Spleen (tissue), 11 donors: ENCODE results near the gene OTUD1. TPM values are rescaled to one million over a fixed set of nuclear protein-coding genes. Genes with fewer than 3 reads are reported as not detected.

ENCODE experiments used
- DNase-seq: peaks from one replicate; pipeline ENCODE4 v3.0.0-alpha.2; 2020
- H3K27ac ChIP-seq, 8 donors: fragments of 200-600 bp; sonication (generic) in 7 of 8; 1 replicate in 4 of 8; 2 replicates in 4 of 8; pipeline versions ENCODE4 v1.5.0 to v1.8.0; 2016 to 2021; ENCODE audit warnings: inconsistent platforms in 4 of 8, mild to moderate bottlenecking in 4 of 8, moderate library complexity in 1 of 8
- H3K27me3 ChIP-seq, 7 donors: fragments of 200-600 bp; sonication (generic) in 6 of 7; replicated peaks in 1 of 7; 1 replicate in 4 of 7; 2 replicates in 3 of 7; pipeline versions ENCODE4 v1.5.0 to v1.8.0; 2016 to 2021; ENCODE audit warnings: inconsistent platforms in 3 of 7, mild to moderate bottlenecking in 1 of 7
- H3K36me3 ChIP-seq, 6 donors: fragments of 200-600 bp; sonication (generic) in 5 of 6; 1 replicate in 4 of 6; 2 replicates in 2 of 6; pipeline versions ENCODE4 v1.5.0 to v1.8.0; 2016 to 2021; ENCODE audit warnings: inconsistent platforms in 2 of 6
- H3K4me1 ChIP-seq, 6 donors: fragments of 200-600 bp; sonication (generic) in 5 of 6; 1 replicate in 3 of 6; 2 replicates in 3 of 6; pipeline versions ENCODE4 v1.5.0 to v1.8.0; 2016 to 2021; ENCODE audit warnings: inconsistent platforms in 3 of 6
- H3K4me3 ChIP-seq, 8 donors: fragments of 200-600 bp; sonication (generic) in 7 of 8; 1 replicate in 4 of 8; 2 replicates in 4 of 8; pipeline versions ENCODE4 v1.5.0 to v1.8.0; 2016 to 2021; ENCODE audit warnings: inconsistent platforms in 4 of 8, mild to moderate bottlenecking in 4 of 8, moderate library complexity in 2 of 8
- H3K9me3 ChIP-seq, 8 donors: fragments of 200-600 bp; sonication (generic) in 7 of 8; 1 replicate in 4 of 8; 2 replicates in 4 of 8; pipeline versions ENCODE4 v1.5.0 to v1.8.0; 2016 to 2021; ENCODE audit warnings: inconsistent platforms in 4 of 8
- CTCF ChIP-seq, 11 experiments: fragments of 200-600 bp in 7 of 11; fragments of 450-650 bp in 4 of 11; sonication (generic) in 4 of 11; IDR thresholded peaks in 8 of 11; conservative IDR thresholded peaks in 3 of 11; 1 replicate in 7 of 11; 2 replicates in 4 of 11; pipeline versions ENCODE4 v1.4.0 to v1.8.0; 2016 to 2021; ENCODE audit warnings: antibody characterized with exemption in 11 of 11, inconsistent platforms in 4 of 11, mild to moderate bottlenecking in 1 of 11
- POLR2A ChIP-seq, 3 donors: fragments of 450-650 bp; IDR thresholded peaks; one replicate each; pipeline ENCODE4 v1.5.1; 2017; ENCODE audit warnings: antibody characterized with exemption in 3 of 3, mild to moderate bottlenecking in 1 of 3
- POLR2AphosphoS5 ChIP-seq, 3 donors: sonication (generic); formaldehyde crosslinking; IDR thresholded peaks; one replicate each; pipeline ENCODE4 v1.5.1; 2017; ENCODE audit warnings: antibody characterized with exemption in 3 of 3
- WGBS, 5 donors: extraction: QIAGEN DNeasy Blood & Tissue Kit in 3 of 5; methylation state at CpG; one replicate each; pipeline versions ENCODE4 v1.1.5 to v1.1.7; 2013 to 2018; 5-methylcytosine and 5-hydroxymethylcytosine counted together
- intact Hi-C: fragments of 100-400 bp; cut with DNase I; formaldehyde crosslinking; loops from one replicate; pipeline ENCODE4 v1.15.0; 2023; ENCODE audit warnings: low total_unique reads
- polyA plus RNA-seq, 3 donors: library from polyadenylated mRNA; stranded (reverse); fragments of 200-250 nt; gene quantifications; one replicate each; pipeline ENCODE4 v1.2.1, GENCODE V29; 2013
- total RNA-seq, 7 donors: library from RNA; depleted of rRNA in 3 of 7; stranded (reverse); fragments of >200 nt in 3 of 7; fragmentation: NEBNext Ultra II Directional in 4 of 7; extraction: Animal tissue kit (Norgen Biotek cat#: 25700) in 4 of 7; gene quantifications; one replicate each; pipeline versions ENCODE4 v1.1.0 to v1.2.1, GENCODE V29; 2016 to 2021
- donor health status: healthy with polysubstance abuse.
- donor health status: DM: no; HTN: no; CAD: no; lungs with moderate emphysema.
- donor health status: DM: no; HTN: no; CAD: no.
- donor health status: Bipolar disorder and iron deficiency.
- donor health status: healthy.
- donor health status: DM: no; HTN: no; CAD: no.
- donor health status: DM: yes; HTN: yes; CAD: no.

OTUD1 gene
- total and polyA plus RNA-seq, 10 donors, result 11.7 to 34.4 (median 27.2) TPM

GRCh38 chr10:23403278-23403677, 35.6 kb upstream of the OTUD1 start:
- H3K4me1 ChIP-seq, result peaks cover 0 to 5% (median 0%) of the 10 kb centered on the region in 6 donors
- TF ChIP-seq POLR2A (IDR thresholded peaks at IDR 0.05) (no peak), CTCF (IDR thresholded peaks at IDR 0.05 in 8 of 11, conservative IDR thresholded peaks at IDR 0.05 in 3 of 11) (no peak), POLR2AphosphoS5 (IDR thresholded peaks at IDR 0.05) (no peak)
- H3K27ac ChIP-seq, result no peak overlapping the region
- no peaks in the 10 kb centered on the region for H3K9me3 ChIP-seq
- WGBS, 5 donors, result 78 to 95% (median 90%) methylated on average over 1 of the region's 1 CpG
- H3K27me3 ChIP-seq, result no peaks in the 10 kb centered on the region
- H3K4me3 ChIP-seq, result no peak overlapping the region
- no peaks in the 10 kb centered on the region for H3K36me3 ChIP-seq
- no peak for DNase-seq
- intact Hi-C loops, result no loop called here

- Histone ChIP-seq H3K27ac (no peak overlapping the region), H3K4me1 (peaks cover 0 to 5% (median 0%) of the 10 kb centered on the region in 6 donors), H3K36me3 (no peaks in the 10 kb centered on the region), H3K9me3 (no peaks in the 10 kb centered on the region), H3K27me3 (no peaks in the 10 kb centered on the region), H3K4me3 (no peak overlapping the region)
- TF ChIP-seq POLR2A (IDR thresholded peaks at IDR 0.05) (no peak), POLR2AphosphoS5 (IDR thresholded peaks at IDR 0.05) (no peak), CTCF (IDR thresholded peaks at IDR 0.05 in 8 of 11, conservative IDR thresholded peaks at IDR 0.05 in 3 of 11) (no peak)
- 71 to 82% (median 82%) methylated on average over 3 of the region's 3 CpGs for WGBS, 5 donors
- no peak for DNase-seq
- intact Hi-C loops, result no loop called here
Observed at GRCh38 chr10:23403719-23404118, 35.2 kb upstream of the OTUD1 start.

GRCh38 chr10:23404461-23404980, 34.4 kb upstream of the OTUD1 start:
- TF ChIP-seq POLR2AphosphoS5 (IDR thresholded peaks at IDR 0.05) (no peak), POLR2A (IDR thresholded peaks at IDR 0.05) (no peak), CTCF (IDR thresholded peaks at IDR 0.05 in 8 of 11, conservative IDR thresholded peaks at IDR 0.05 in 3 of 11) (no peak)
- H3K4me3 ChIP-seq, result no peak overlapping the region
- 90 to 96% (median 94%) methylated on average over 5 of the region's 5 CpGs for WGBS, 5 donors
- no peaks in the 10 kb centered on the region for H3K27me3 ChIP-seq
- DNase-seq, result no peak
- H3K27ac ChIP-seq, result no peak overlapping the region
- H3K4me1 ChIP-seq, result peaks cover 0 to 5% (median 0%) of the 10 kb centered on the region in 6 donors
- no peaks in the 10 kb centered on the region for H3K36me3 ChIP-seq
- H3K9me3 ChIP-seq, result no peaks in the 10 kb centered on the region
- intact Hi-C loops, result no loop called here

- 67 to 76% (median 73%) methylated on average over 3 of the region's 3 CpGs for WGBS, 5 donors
- intact Hi-C loops, result no loop called here
- peaks cover 0 to 5% (median 0%) of the 10 kb centered on the region in 6 donors for H3K4me1 ChIP-seq
- no peak for TF ChIP-seq CTCF (IDR thresholded peaks at IDR 0.05 in 8 of 11, conservative IDR thresholded peaks at IDR 0.05 in 3 of 11)
- TF ChIP-seq POLR2AphosphoS5 (IDR thresholded peaks at IDR 0.05), result no peak
- no peak for TF ChIP-seq POLR2A (IDR thresholded peaks at IDR 0.05)
- H3K27me3 ChIP-seq, result no peaks in the 10 kb centered on the region
- H3K36me3 ChIP-seq, result no peaks in the 10 kb centered on the region
- H3K27ac ChIP-seq, result peak overlapping the region in 2 of 8 donors; percentile 9 to 45
- H3K9me3 ChIP-seq, result no peaks in the 10 kb centered on the region
- H3K4me3 ChIP-seq, result no peak overlapping the region
- DNase-seq, result no peak
Observed at GRCh38 chr10:23405540-23405939, 33.3 kb upstream of the OTUD1 start.
